ENCODE data around the gene C9orf85.

C9orf85 gene

DNA sequence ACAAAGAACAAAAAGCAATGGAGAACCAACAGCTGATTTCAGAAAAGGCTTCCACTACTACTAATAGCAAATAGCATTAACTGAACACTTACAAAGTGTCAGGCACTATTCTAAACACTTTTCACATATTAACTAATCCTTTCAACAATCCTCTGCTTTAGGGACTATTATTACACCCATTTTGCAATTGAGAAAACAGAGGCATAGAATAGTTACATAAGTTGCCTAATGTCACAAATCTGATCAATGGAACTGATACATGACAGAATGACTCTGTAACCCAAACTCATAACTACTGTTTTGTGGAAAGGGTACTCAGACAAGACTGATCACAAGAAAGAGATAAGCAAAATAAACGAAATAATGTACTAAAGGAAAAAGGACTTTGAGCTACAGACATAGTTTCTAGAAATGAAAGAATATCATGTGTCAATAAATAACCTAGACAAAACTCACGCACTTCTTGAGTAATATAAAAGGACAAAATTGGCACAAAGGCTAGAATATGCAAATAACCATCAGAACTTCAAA lies 31.7 kb upstream of the C9orf85 start:
- Histone ChIP-seq H2AFZ (ENCODE audit: low read depth, low read length, severe bottlenecking) (no peak overlapping the region), H3K9me3 (ENCODE audit: insufficient read depth, low read length) (peaks cover 35% of the 10 kb centered on the region; the same call in 1 of the 2 replicates), H3K27me3 (ENCODE audit: low read length) (no peaks in the 10 kb centered on the region), H3K4me2 (ENCODE audit: low read depth, low read length, poor library complexity, severe bottlenecking) (no peak overlapping the region), H3K4me3 (ENCODE audit: insufficient read depth, low read length, poor library complexity, severe bottlenecking) (no peak overlapping the region), H3K27ac (ENCODE audit: low read depth, low read length) (no peak overlapping the region), H3K36me3 (ENCODE audit: low read length) (peaks cover 21% of the 10 kb centered on the region; the same call in 1 of the 2 replicates), H4K20me1 (ENCODE audit: low read depth, low read length) (no peaks in the 10 kb centered on the region), H3F3A (ENCODE audit: insufficient read depth) (no peaks in the 10 kb centered on the region), H3K79me2 (ENCODE audit: insufficient read depth, low read length) (peaks cover 88% of the 10 kb centered on the region), H3K9ac (ENCODE audit: low read length) (no peak overlapping the region), H3K9me2 (replicated peaks; ENCODE audit: insufficient read depth, low read length) (no peaks in the 10 kb centered on the region)
- TF ChIP-seq EZH2phosphoT487 (conservative IDR thresholded peaks at IDR 0.05; ENCODE audit: low read length): no peak

DNA sequence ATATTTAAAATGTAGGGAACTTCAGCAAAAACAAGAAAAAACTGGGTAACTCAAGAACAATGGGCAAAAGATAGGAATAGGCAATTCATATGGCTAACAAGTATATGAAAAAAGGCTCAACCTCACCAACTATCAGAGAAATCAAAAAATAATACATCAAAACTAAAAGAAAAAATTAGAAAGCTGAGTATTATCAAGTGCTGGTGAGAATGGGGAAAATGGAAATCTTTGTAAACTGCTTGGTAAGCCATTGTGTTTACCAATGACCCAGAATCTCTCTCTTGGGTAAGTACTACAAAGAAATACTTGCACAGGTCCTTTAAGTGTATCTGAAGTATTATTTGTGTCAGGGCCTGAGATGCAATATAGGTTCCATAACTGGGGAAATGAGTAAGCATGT lies 27.4 kb upstream of the C9orf85 start:
- no peaks in the 10 kb centered on the region for H3K27me3 ChIP-seq (ENCODE audit: low read length)
- H3K79me2 ChIP-seq (ENCODE audit: insufficient read depth, low read length): peaks cover 57% of the 10 kb centered on the region
- no peak overlapping the region for H3K27ac ChIP-seq (ENCODE audit: low read depth, low read length)
- H2AFZ ChIP-seq (ENCODE audit: low read depth, low read length, severe bottlenecking): no peak overlapping the region
- no peak overlapping the region for H3K4me3 ChIP-seq (ENCODE audit: insufficient read depth, low read length, poor library complexity, severe bottlenecking)
- H3K9me2 ChIP-seq (replicated peaks; ENCODE audit: insufficient read depth, low read length): no peaks in the 10 kb centered on the region
- TF ChIP-seq, protein P1, sequence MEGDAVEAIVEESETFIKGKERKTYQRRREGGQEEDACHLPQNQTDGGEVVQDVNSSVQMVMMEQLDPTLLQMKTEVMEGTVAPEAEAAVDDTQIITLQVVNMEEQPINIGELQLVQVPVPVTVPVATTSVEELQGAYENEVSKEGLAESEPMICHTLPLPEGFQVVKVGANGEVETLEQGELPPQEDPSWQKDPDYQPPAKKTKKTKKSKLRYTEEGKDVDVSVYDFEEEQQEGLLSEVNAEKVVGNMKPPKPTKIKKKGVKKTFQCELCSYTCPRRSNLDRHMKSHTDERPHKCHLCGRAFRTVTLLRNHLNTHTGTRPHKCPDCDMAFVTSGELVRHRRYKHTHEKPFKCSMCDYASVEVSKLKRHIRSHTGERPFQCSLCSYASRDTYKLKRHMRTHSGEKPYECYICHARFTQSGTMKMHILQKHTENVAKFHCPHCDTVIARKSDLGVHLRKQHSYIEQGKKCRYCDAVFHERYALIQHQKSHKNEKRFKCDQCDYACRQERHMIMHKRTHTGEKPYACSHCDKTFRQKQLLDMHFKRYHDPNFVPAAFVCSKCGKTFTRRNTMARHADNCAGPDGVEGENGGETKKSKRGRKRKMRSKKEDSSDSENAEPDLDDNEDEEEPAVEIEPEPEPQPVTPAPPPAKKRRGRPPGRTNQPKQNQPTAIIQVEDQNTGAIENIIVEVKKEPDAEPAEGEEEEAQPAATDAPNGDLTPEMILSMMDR (IDR thresholded peaks at IDR 0.05; ENCODE audit: insufficient read depth, low read length, poor library complexity, severe bottlenecking): no peak
- no peak for TF ChIP-seq EZH2phosphoT487 (conservative IDR thresholded peaks at IDR 0.05; ENCODE audit: low read length)
- no peaks in the 10 kb centered on the region for H4K20me1 ChIP-seq (ENCODE audit: low read depth, low read length)
- H3F3A ChIP-seq (ENCODE audit: insufficient read depth): no peaks in the 10 kb centered on the region
- no peak overlapping the region for H3K9ac ChIP-seq (ENCODE audit: low read length)
- peaks cover 12% of the 10 kb centered on the region; the same call in 1 of the 2 replicates for H3K36me3 ChIP-seq (ENCODE audit: low read length)
- H3K4me2 ChIP-seq (ENCODE audit: low read depth, low read length, poor library complexity, severe bottlenecking): no peak overlapping the region
- H3K9me3 ChIP-seq (ENCODE audit: insufficient read depth, low read length): peaks cover 20% of the 10 kb centered on the region; the same call in 1 of the 2 replicates

DNA sequence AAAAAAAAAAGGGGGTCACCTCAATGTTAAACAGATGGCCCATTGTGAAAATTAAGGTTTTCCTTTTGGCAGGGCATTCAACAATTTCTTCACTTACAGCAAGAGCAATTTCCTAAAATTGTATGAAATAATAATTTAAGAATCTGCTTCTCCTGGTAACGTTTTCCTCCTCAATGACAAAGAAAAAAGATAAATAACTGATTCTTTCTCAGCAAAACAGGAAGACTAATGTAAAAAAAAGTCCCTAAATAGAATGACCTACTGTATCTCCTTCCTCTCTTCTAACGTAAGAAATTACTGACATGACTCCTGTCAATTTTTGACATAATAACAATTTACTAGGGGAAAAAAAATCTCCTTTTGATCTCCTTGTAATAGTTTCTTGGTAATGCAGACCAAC lies 26.0 kb upstream of the C9orf85 start:
- TF ChIP-seq EZH2phosphoT487 (conservative IDR thresholded peaks at IDR 0.05; ENCODE audit: low read length): no peak
- TF ChIP-seq, protein P1 (IDR thresholded peaks at IDR 0.05; ENCODE audit: insufficient read depth, low read length, poor library complexity, severe bottlenecking): no peak
- peaks cover 4% of the 10 kb centered on the region; the same call in 1 of the 2 replicates for H4K20me1 ChIP-seq (ENCODE audit: low read depth, low read length)
- no peaks in the 10 kb centered on the region for H3K27me3 ChIP-seq (ENCODE audit: low read length)
- H3K9ac ChIP-seq (ENCODE audit: low read length): no peak overlapping the region
- peaks cover 3% of the 10 kb centered on the region; the same call in 1 of the 2 replicates for H3K36me3 ChIP-seq (ENCODE audit: low read length)
- H3K79me2 ChIP-seq (ENCODE audit: insufficient read depth, low read length): peaks cover 42% of the 10 kb centered on the region
- H3K9me3 ChIP-seq (ENCODE audit: insufficient read depth, low read length): peaks cover 10% of the 10 kb centered on the region; the same call in 1 of the 2 replicates
- H3F3A ChIP-seq (ENCODE audit: insufficient read depth): no peaks in the 10 kb centered on the region
- H2AFZ ChIP-seq (ENCODE audit: low read depth, low read length, severe bottlenecking): no peak overlapping the region
- peak overlapping the region; percentile 26 for H3K4me2 ChIP-seq (ENCODE audit: low read depth, low read length, poor library complexity, severe bottlenecking)
- H3K4me3 ChIP-seq (ENCODE audit: insufficient read depth, low read length, poor library complexity, severe bottlenecking): no peak overlapping the region
- H3K27ac ChIP-seq (ENCODE audit: low read depth, low read length): peak overlapping the region; percentile 50
- H3K9me2 ChIP-seq (replicated peaks; ENCODE audit: insufficient read depth, low read length): no peaks in the 10 kb centered on the region

DNA sequence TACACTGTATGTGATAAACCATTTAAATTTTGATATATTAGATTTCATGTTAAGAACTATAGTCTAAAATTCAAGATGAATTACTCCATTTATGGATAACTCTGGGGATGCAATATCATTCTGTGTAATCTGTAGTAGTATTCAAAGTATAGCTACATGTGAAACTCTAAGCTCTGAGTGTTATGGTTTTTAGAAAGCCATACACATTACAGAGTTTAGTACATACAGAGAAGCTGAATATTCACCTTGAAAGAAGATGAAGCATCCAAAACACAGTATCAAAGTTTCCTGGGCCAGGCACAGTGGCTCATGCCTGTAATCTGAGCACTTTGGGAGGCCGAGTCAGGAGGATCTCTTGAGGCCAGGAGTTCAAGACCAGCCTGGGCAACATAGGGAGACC lies 25.4 kb upstream of the C9orf85 start:
- Histone ChIP-seq H3K9me3 (ENCODE audit: insufficient read depth, low read length) (peaks cover 10% of the 10 kb centered on the region; the same call in 1 of the 2 replicates), H3K4me2 (ENCODE audit: low read depth, low read length, poor library complexity, severe bottlenecking) (peak overlapping the region; percentile 26), H2AFZ (ENCODE audit: low read depth, low read length, severe bottlenecking) (no peak overlapping the region), H3K9ac (ENCODE audit: low read length) (no peak overlapping the region), H4K20me1 (ENCODE audit: low read depth, low read length) (peaks cover 9% of the 10 kb centered on the region; the same call in 1 of the 2 replicates), H3K27me3 (ENCODE audit: low read length) (no peaks in the 10 kb centered on the region), H3K79me2 (ENCODE audit: insufficient read depth, low read length) (peaks cover 38% of the 10 kb centered on the region), H3K4me3 (ENCODE audit: insufficient read depth, low read length, poor library complexity, severe bottlenecking) (no peak overlapping the region), H3K27ac (ENCODE audit: low read depth, low read length) (peak overlapping the region; percentile 50), H3K36me3 (ENCODE audit: low read length) (0 out of 2 replicates have a peak, but pooled peaks cover 3% of the 10 kb centered on the region), H3K9me2 (replicated peaks; ENCODE audit: insufficient read depth, low read length) (no peaks in the 10 kb centered on the region), H3F3A (ENCODE audit: insufficient read depth) (no peaks in the 10 kb centered on the region)
- TF ChIP-seq, protein P1 (IDR thresholded peaks at IDR 0.05; ENCODE audit: insufficient read depth, low read length, poor library complexity, severe bottlenecking): no peak
- no peak for TF ChIP-seq EZH2phosphoT487 (conservative IDR thresholded peaks at IDR 0.05; ENCODE audit: low read length)
